Stimulated activated naive CD8-positive, alpha-beta T cell treated with anti-CD3 and anti-CD28 coated beads, Interleukin-15, Interleukin-2, amounts not matched to agents 100 ng/mL and 50 ng/mL, for 24 hours (primary cell): ENCODE results near the gene DERL3.
"Not testable (repeated sequence)": the region's sequence is repeated elsewhere in the genome, so short reads cannot be mapped to it uniquely, and the experiment has no call there.

Experiments
- H3K27ac Mint-ChIP-seq: one replicate; pipeline ENCODE4 v1.8.0; 2021; ENCODE audit warnings: mild to moderate bottlenecking, mixed read lengths
- H3K27me3 Mint-ChIP-seq: one replicate; pipeline ENCODE4 v1.8.0; 2021; ENCODE audit warnings: mixed read lengths
- H3K36me3 Mint-ChIP-seq: one replicate; pipeline ENCODE4 v1.8.0; 2021; ENCODE audit warnings: low read depth, mixed read lengths
- H3K4me1 Mint-ChIP-seq: one replicate; pipeline ENCODE4 v1.8.0; 2021; ENCODE audit warnings: low read depth, mixed read lengths
- H3K4me3 Mint-ChIP-seq: one replicate; pipeline ENCODE4 v1.8.0; 2021; ENCODE audit warnings: mild to moderate bottlenecking, mixed read lengths
- H3K9me3 Mint-ChIP-seq: one replicate; pipeline ENCODE4 v1.8.0; 2021; ENCODE audit warnings: mixed read lengths

Gene DERL3

GRCh38 chr22:23838681-23839468 is at the start of gene DERL3:
TSS of gene DERL3 (minus strand) at chr22:23839006. CDS start at chr22:23838987, 19 bp downstream.
- Mint-ChIP-seq H3K9me3 (no peaks in the 10 kb centered on the region), H3K27ac (peak within 1 kb of the TSS; percentile 94), H3K4me1 (peaks cover 28% of the 10 kb centered on the region), H3K4me3 (peak within 1 kb of the TSS; percentile 89), H3K27me3 (peaks cover 3% of the 10 kb centered on the region), H3K36me3 (peaks cover 8% of the 10 kb centered on the region)

GRCh38 chr22:23884140-23884539 is 45.3 kb upstream of the DERL3 start:
- Mint-ChIP-seq H3K4me3 (no peak overlapping the region), H3K4me1 (no peaks in the 10 kb centered on the region), H3K9me3 (no peaks in the 10 kb centered on the region), H3K27me3 (no peaks in the 10 kb centered on the region), H3K36me3 (peaks cover 6% of the 10 kb centered on the region), H3K27ac (no peak overlapping the region)

GRCh38 chr22:23883658-23884057 is 44.9 kb upstream of the DERL3 start:
- Mint-ChIP-seq H3K36me3 (peaks cover 6% of the 10 kb centered on the region), H3K4me3 (no peak overlapping the region), H3K9me3 (no peaks in the 10 kb centered on the region), H3K27me3 (no peaks in the 10 kb centered on the region), H3K27ac (no peak overlapping the region), H3K4me1 (no peaks in the 10 kb centered on the region)

GRCh38 chr22:23882370-23882769 is 43.6 kb upstream of the DERL3 start:
- Mint-ChIP-seq H3K4me3 (no peak overlapping the region), H3K4me1 (no peaks in the 10 kb centered on the region), H3K27ac (no peak overlapping the region)

GRCh38 chr22:23878219-23878618 is 39.4 kb upstream of the DERL3 start:
- no peak overlapping the region for H3K4me3 Mint-ChIP-seq
- no peaks in the 10 kb centered on the region for H3K9me3 Mint-ChIP-seq
- H3K27me3 Mint-ChIP-seq, result no peaks in the 10 kb centered on the region
- H3K27ac Mint-ChIP-seq, result no peak overlapping the region
- H3K4me1 Mint-ChIP-seq, result no peaks in the 10 kb centered on the region
- H3K36me3 Mint-ChIP-seq, result peaks cover 6% of the 10 kb centered on the region

More at GRCh38 chr22:23882370-23882769, 43.6 kb upstream of the DERL3 start:
- peaks cover 6% of the 10 kb centered on the region for H3K36me3 Mint-ChIP-seq
- H3K27me3 Mint-ChIP-seq, result no peaks in the 10 kb centered on the region
- H3K9me3 Mint-ChIP-seq, result no peaks in the 10 kb centered on the region

GRCh38 chr22:23877566-23877965 is 38.8 kb upstream of the DERL3 start:
- Mint-ChIP-seq H3K27me3 (no peaks in the 10 kb centered on the region), H3K9me3 (no peaks in the 10 kb centered on the region), H3K4me1 (no peaks in the 10 kb centered on the region), H3K27ac (no peak overlapping the region), H3K36me3 (peaks cover 6% of the 10 kb centered on the region), H3K4me3 (no peak overlapping the region)

GRCh38 chr22:23875801-23876200 is 37.0 kb upstream of the DERL3 start:
- Mint-ChIP-seq H3K36me3 (no peaks in the 10 kb centered on the region), H3K4me3 (no peak overlapping the region), H3K4me1 (no peaks in the 10 kb centered on the region), H3K27ac (no peak overlapping the region), H3K9me3 (no peaks in the 10 kb centered on the region), H3K27me3 (no peaks in the 10 kb centered on the region)

GRCh38 chr22:23874871-23875270 is 36.1 kb upstream of the DERL3 start:
- Mint-ChIP-seq H3K4me3 (no peak overlapping the region), H3K27ac (no peak overlapping the region), H3K36me3 (no peaks in the 10 kb centered on the region), H3K27me3 (no peaks in the 10 kb centered on the region), H3K4me1 (no peaks in the 10 kb centered on the region), H3K9me3 (no peaks in the 10 kb centered on the region)

- Mint-ChIP-seq H3K36me3 (no peaks in the 10 kb centered on the region), H3K9me3 (no peaks in the 10 kb centered on the region), H3K4me3 (no peak overlapping the region)
These were observed 29.8 kb upstream of the DERL3 start for GRCh38 chr22:23868580-23868979.

GRCh38 chr22:23864499-23865154 is 25.8 kb upstream of the DERL3 start:
- H3K36me3 Mint-ChIP-seq, H3K9me3 Mint-ChIP-seq, H3K4me3 Mint-ChIP-seq, H3K27me3 Mint-ChIP-seq, H3K27ac Mint-ChIP-seq, H3K4me1 Mint-ChIP-seq: not testable (repeated sequence)

More at GRCh38 chr22:23868580-23868979, 29.8 kb upstream of the DERL3 start:
- Mint-ChIP-seq H3K27me3 (no peaks in the 10 kb centered on the region), H3K27ac (no peak overlapping the region), H3K4me1 (no peaks in the 10 kb centered on the region)

GRCh38 chr22:23862103-23862502 is 23.3 kb upstream of the DERL3 start:
- H3K4me1 Mint-ChIP-seq, result peaks cover 13% of the 10 kb centered on the region
- no peaks in the 10 kb centered on the region for H3K36me3 Mint-ChIP-seq
- no peaks in the 10 kb centered on the region for H3K27me3 Mint-ChIP-seq
- no peak overlapping the region for H3K4me3 Mint-ChIP-seq
- H3K9me3 Mint-ChIP-seq, result no peaks in the 10 kb centered on the region
- H3K27ac Mint-ChIP-seq, result no peak overlapping the region

GRCh38 chr22:23860187-23860586 is 21.4 kb upstream of the DERL3 start:
- H3K4me3 Mint-ChIP-seq, H3K27ac Mint-ChIP-seq, H3K27me3 Mint-ChIP-seq: not testable (repeated sequence)

GRCh38 chr22:23859201-23859600 is 20.4 kb upstream of the DERL3 start:
- H3K27ac Mint-ChIP-seq, result no peak overlapping the region

More at GRCh38 chr22:23860187-23860586, 21.4 kb upstream of the DERL3 start:
- H3K4me1 Mint-ChIP-seq, result peaks cover 22% of the 10 kb centered on the region
- H3K9me3 Mint-ChIP-seq, H3K36me3 Mint-ChIP-seq: not testable (repeated sequence)

GRCh38 chr22:23858484-23858815 is 19.6 kb upstream of the DERL3 start:
- H3K4me3 Mint-ChIP-seq, result peak overlapping the region; percentile 89
- H3K27ac Mint-ChIP-seq, result peak overlapping the region; percentile 85
- no peaks in the 10 kb centered on the region for H3K36me3 Mint-ChIP-seq
- H3K27me3 Mint-ChIP-seq, result no peaks in the 10 kb centered on the region
- no peaks in the 10 kb centered on the region for H3K9me3 Mint-ChIP-seq
- peaks cover 22% of the 10 kb centered on the region for H3K4me1 Mint-ChIP-seq

More at GRCh38 chr22:23859201-23859600, 20.4 kb upstream of the DERL3 start:
- Mint-ChIP-seq H3K36me3 (no peaks in the 10 kb centered on the region), H3K9me3 (no peaks in the 10 kb centered on the region), H3K27me3 (no peaks in the 10 kb centered on the region), H3K4me1 (peaks cover 22% of the 10 kb centered on the region), H3K4me3 (peak overlapping the region; percentile 89)

GRCh38 chr22:23857606-23858483 is 19.0 kb upstream of the DERL3 start, which contains the start of gene SLC2A11:
TSS of gene SLC2A11 (plus strand) at chr22:23857875. CDS start at chr22:23858000, 125 bp downstream.
- Mint-ChIP-seq H3K4me1 (peaks cover 22% of the 10 kb centered on the region), H3K4me3 (peak within 1 kb of the TSS; percentile 89), H3K27me3 (no peaks in the 10 kb centered on the region), H3K36me3 (no peaks in the 10 kb centered on the region), H3K27ac (peak within 1 kb of the TSS; percentile 85), H3K9me3 (no peaks in the 10 kb centered on the region)
